IMR-90 (cell line): ENCODE data around the gene RNF213. TPM values are rescaled to one million over a fixed set of nuclear protein-coding genes. Genes with fewer than 3 reads are reported as not detected.
A peak's percentile ranks its signal among the peaks of the same experiment; 100 is the strongest.

Experiments
- ATAC-seq: fragments of 200-7000 bp; cut with Tn5 transposase; 2 replicates; pipeline ENCODE4 v1.9.1; 2020; ENCODE audit warnings: low read depth, mild to moderate bottlenecking, moderate library complexity
- BruUV-seq: library from RNA; stranded (reverse); fragments of 400-500 nt; replicated peaks from 2 replicates; lab custom pipeline; 2021; lab: Mats Ljungman, UMichigan
- CTCF ChIA-PET: fragments of 300-600 bp; formaldehyde crosslinking; extraction: SDS; loops from one replicate; lab custom pipeline; 2021; ENCODE audit warnings: antibody characterized with exemption; lab: Yijun Ruan, JAX
- POLR2A ChIA-PET: fragments of 300-600 bp; sonication (Branson Sonifier 250); formaldehyde crosslinking; loops from one replicate; lab custom pipeline; 2022; ENCODE audit warnings: antibody characterized with exemption; ENCODE audit not compliant: unreplicated experiment; lab: Charles Lee
- DNase-seq: peaks from one replicate; pipeline ENCODE4 v3.0.0; 2013
- H2AFZ ChIP-seq: replicated peaks from 2 replicates; pipeline ENCODE3; 2013; ENCODE audit warnings: low read length, mild to moderate bottlenecking; ENCODE audit not compliant: poor library complexity
- H2AK5ac ChIP-seq: 2 replicates; pipeline ENCODE4 v1.6.1; 2013; ENCODE audit warnings: low read depth, low read length, inconsistent platforms
- H2AK9ac ChIP-seq: replicated peaks from 2 replicates; pipeline ENCODE3; 2013; ENCODE audit warnings: mild to moderate bottlenecking, low read depth, low read length, moderate library complexity; ENCODE audit not compliant: poor library complexity
- H2BK120ac ChIP-seq: 2 replicates; pipeline ENCODE4 v1.6.1; 2013; ENCODE audit warnings: low read depth, low read length, inconsistent platforms
- H2BK15ac ChIP-seq: 3 replicates; pipeline ENCODE4 v1.6.1; 2013; ENCODE audit warnings: low read depth, low read length, inconsistent platforms
- H2BK20ac ChIP-seq: 2 replicates; pipeline ENCODE4 v1.6.1; 2013; ENCODE audit warnings: low read depth, mild to moderate bottlenecking, inconsistent platforms, low read length, moderate library complexity
- H2BK5ac ChIP-seq: 2 replicates; pipeline ENCODE4 v1.6.1; 2013; ENCODE audit warnings: mild to moderate bottlenecking, low read depth, low read length, inconsistent platforms; ENCODE audit not compliant: poor library complexity, severe bottlenecking
- H3K14ac ChIP-seq: replicated peaks from 2 replicates; pipeline ENCODE4 v1.6.1; 2013; ENCODE audit warnings: low read depth, low read length, inconsistent platforms
- H3K18ac ChIP-seq: 2 replicates; pipeline ENCODE4 v1.6.1; 2013; ENCODE audit warnings: low read depth, low read length, control low read depth
- H3K23ac ChIP-seq: 2 replicates; pipeline ENCODE4 v1.6.1; 2013; ENCODE audit warnings: low read depth, low read length, inconsistent platforms
- H3K27ac ChIP-seq: 2 replicates; pipeline ENCODE4 v1.5.1; 2013; ENCODE audit warnings: mild to moderate bottlenecking, control low read depth, low read length; ENCODE audit not compliant: insufficient read depth
- H3K27me3 ChIP-seq: 2 replicates; pipeline ENCODE4 v1.6.1; 2013; ENCODE audit warnings: low read length; ENCODE audit not compliant: control insufficient read depth, insufficient read depth
- H3K36me3 ChIP-seq: 2 replicates; pipeline ENCODE4 v1.6.1; 2013; ENCODE audit warnings: low read length, mixed read lengths; ENCODE audit not compliant: control insufficient read depth, insufficient read depth
- H3K4ac ChIP-seq: 2 replicates; pipeline ENCODE4 v1.6.1; 2013; ENCODE audit warnings: low read depth, low read length, inconsistent platforms
- H3K4me1 ChIP-seq: 2 replicates; pipeline ENCODE4 v1.6.1; 2013; ENCODE audit warnings: low read length, mixed read lengths; ENCODE audit not compliant: control insufficient read depth, insufficient read depth
- H3K4me2 ChIP-seq: 2 replicates; pipeline ENCODE4 v1.6.1; 2013; ENCODE audit warnings: low read depth, mild to moderate bottlenecking, control low read depth, low read length, moderate library complexity
- H3K4me3 ChIP-seq: 2 replicates; pipeline ENCODE4 v1.5.1; 2013; ENCODE audit warnings: low read depth, mild to moderate bottlenecking, control low read depth, low read length, moderate library complexity; ENCODE audit not compliant: insufficient read depth
- H3K56ac ChIP-seq: 2 replicates; pipeline ENCODE4 v1.6.1; 2013; ENCODE audit warnings: low read length, inconsistent platforms; ENCODE audit not compliant: insufficient read depth; ENCODE audit errors: extremely low read depth
- H3K79me1 ChIP-seq, 2 experiments: 2 replicates each; pipeline ENCODE4 v1.6.1; 2013; ENCODE audit warnings: low read length in 2 of 2, inconsistent platforms in 1 of 2, low read depth in 1 of 2
- H3K9ac ChIP-seq: 2 replicates; pipeline ENCODE4 v1.6.1; 2013; ENCODE audit warnings: low read depth, low read length, control low read depth
- H3K9me1 ChIP-seq: 2 replicates; pipeline ENCODE4 v1.6.1; 2013; ENCODE audit warnings: low read length, inconsistent platforms; ENCODE audit not compliant: insufficient read depth
- H3K9me3 ChIP-seq: 2 replicates; pipeline ENCODE4 v1.6.1; 2013; ENCODE audit warnings: low read length; ENCODE audit not compliant: control insufficient read depth, insufficient read depth
- H4K20me1 ChIP-seq: 2 replicates; pipeline ENCODE4 v1.6.1; 2013; ENCODE audit warnings: low read length, inconsistent platforms; ENCODE audit not compliant: insufficient read depth
- H4K5ac ChIP-seq: 2 replicates; pipeline ENCODE4 v1.6.1; 2013; ENCODE audit warnings: mild to moderate bottlenecking, low read depth, low read length, control low read depth
- H4K8ac ChIP-seq, 2 experiments: 2 replicates each; pipeline ENCODE4 v1.6.1; 2013; ENCODE audit warnings: low read depth in 2 of 2, low read length in 2 of 2, control low read depth in 1 of 2, inconsistent platforms in 1 of 2
- H4K91ac ChIP-seq: 2 replicates; pipeline ENCODE4 v1.6.1; 2013; ENCODE audit warnings: low read depth, low read length, inconsistent platforms; ENCODE audit not compliant: insufficient read depth
- FOS ChIP-seq: fragments of 150-350 bp; IDR thresholded peaks from 2 replicates; pipeline ENCODE4 v1.6.1; 2016; ENCODE audit warnings: low read depth, low read length
- MAFK ChIP-seq: IDR thresholded peaks from 2 replicates; pipeline ENCODE4 v1.6.1; 2012; ENCODE audit warnings: low read depth, low read length, improper control_type of control experiment
- MAZ ChIP-seq: IDR thresholded peaks from 2 replicates; pipeline ENCODE4 v1.6.1; 2012; ENCODE audit warnings: low read depth, mild to moderate bottlenecking, low read length, improper control_type of control experiment, moderate library complexity, borderline replicate concordance
- RAD21 ChIP-seq: IDR thresholded peaks from 2 replicates; pipeline ENCODE4 v1.6.1; 2012; ENCODE audit warnings: low read length, improper control_type of control experiment
- WGBS, 2 experiments: methylation state at CpG; one replicate each; pipeline versions ENCODE4 v1.1.5 to v1.1.7; 2013; ENCODE audit warnings: missing lambda C conversion rate in 2 of 2; ENCODE audit not compliant: insufficient read length in 1 of 2; ENCODE audit errors: extremely low coverage in 2 of 2; 5-methylcytosine and 5-hydroxymethylcytosine counted together
- dilution Hi-C: fragments of 300-500 bp; cut with HindIII; formaldehyde crosslinking; loops from one replicate; pipeline ENCODE4 v1.14.3; 2018; ENCODE audit warnings: low sequenced_read_pairs; ENCODE audit not compliant: unreplicated experiment
- in situ Hi-C: fragments of 300-500 bp; cut with MboI; formaldehyde crosslinking; loops from 3 replicates; pipeline ENCODE4 v1.14.3; 2019; ENCODE audit warnings: low sequenced_read_pairs, inconsistent platforms, mixed read lengths
- intact Hi-C: fragments of 100-400 bp; cut with micrococcal nuclease; formaldehyde crosslinking; loops from 2 replicates; pipeline ENCODE4 v1.10.0; 2022
- polyA plus RNA-seq, 3 experiments: library from polyadenylated mRNA; depleted of rRNA; stranded (reverse); fragments of >200 nt; gene quantifications; 2 replicates each; pipeline ENCODE4 v1.2.3, GENCODE V29; 2012; ENCODE audit warnings: low replicate concordance in 1 of 3
- total RNA-seq: library from RNA; depleted of rRNA; stranded (reverse); fragments of >200 nt; gene quantifications from 2 replicates; pipeline ENCODE4 v1.2.3, GENCODE V29; 2012

RNF213 gene
- total and polyA plus RNA-seq, 2 of the 4 experiments (the other 2 are of a cell fraction): 23.4 to 36.0 TPM

DNA sequence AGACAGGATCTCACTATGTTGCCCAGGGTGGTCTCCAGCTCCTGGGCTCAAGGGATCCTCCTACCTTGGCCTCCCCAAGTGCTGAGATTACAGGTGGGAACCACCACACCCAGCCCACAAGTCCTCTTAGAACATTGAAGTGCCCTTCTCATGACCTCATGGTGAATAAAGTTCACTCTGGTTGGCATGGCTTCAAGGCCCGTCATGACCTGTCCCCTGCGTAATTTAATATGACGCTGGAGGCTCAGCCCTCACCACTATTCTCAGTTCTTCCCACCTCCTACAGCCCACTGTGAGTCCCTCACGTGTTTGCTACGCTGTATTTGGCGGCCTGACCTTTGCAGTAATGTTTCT is 156.3 kb downstream of the RNF213 start:
- H2AK9ac ChIP-seq: peak overlapping the region; percentile 70
- no peaks in the 10 kb centered on the region for H3K9me3 ChIP-seq
- H2BK20ac ChIP-seq: no peak overlapping the region
- peaks cover 23% of the 10 kb centered on the region for H3K9me1 ChIP-seq
- no peak overlapping the region for H4K91ac ChIP-seq
- in situ Hi-C loops: no loop called here
- intact Hi-C loops: no loop called here
- H4K5ac ChIP-seq: no peak overlapping the region
- no peak overlapping the region for H3K9ac ChIP-seq
- H3K14ac ChIP-seq: no peak overlapping the region
- no peak overlapping the region for H2BK5ac ChIP-seq
- H3K4me3 ChIP-seq: no peak overlapping the region
- H2BK15ac ChIP-seq: no peak overlapping the region
- peaks cover 44 to 59% of the 10 kb centered on the region in 2 experiments for H3K79me1 ChIP-seq
- H4K8ac ChIP-seq: no peak overlapping the region
- no peak overlapping the region for H2BK120ac ChIP-seq
- H3K36me3 ChIP-seq: peaks cover 19% of the 10 kb centered on the region
- no peak overlapping the region for H3K4me2 ChIP-seq
- no peak overlapping the region for H3K27ac ChIP-seq
- H2AK5ac ChIP-seq: no peak overlapping the region
- H2AFZ ChIP-seq: no peak overlapping the region
- TF ChIP-seq RAD21 (no peak), MAFK (no peak), FOS (no peak), MAZ (no peak)
- no peak for DNase-seq
- TSS peak; percentile 64 for BruUV-seq
- dilution Hi-C loops: no loop called here
- peaks cover 7% of the 10 kb centered on the region for H3K4me1 ChIP-seq
- no peak for ATAC-seq
- H3K4ac ChIP-seq: no peak overlapping the region
- POLR2A ChIA-PET: no interaction called here
- H3K23ac ChIP-seq: 0 out of 2 replicates have a peak overlapping the region, but pooled peaks have one; percentile 15
- no peaks in the 10 kb centered on the region for H3K27me3 ChIP-seq
- peaks cover 29% of the 10 kb centered on the region for H4K20me1 ChIP-seq
- H3K18ac ChIP-seq: no peak overlapping the region
- WGBS, 2 experiments: 60% methylated on average over 1 of the region's 6 CpGs; no CpG with 5 or more reads in 1 of the 2 experiments
- H3K56ac ChIP-seq: no peak overlapping the region
- CTCF ChIA-PET: no interaction called here
